ES-I3 (cell line): ENCODE data around the gene FKBP10.

Source experiments
- H3K36me3 ChIP-seq: 2 replicates; pipeline ENCODE4 v1.6.1; 2013; ENCODE audit warnings: mild to moderate bottlenecking, low read length, control low read depth, moderate library complexity; ENCODE audit not compliant: insufficient read depth
- H3K4me1 ChIP-seq: 2 replicates; pipeline ENCODE4 v1.6.1; 2013; ENCODE audit warnings: mild to moderate bottlenecking, control low read depth, low read length; ENCODE audit not compliant: insufficient read depth
- H3K9ac ChIP-seq: 2 replicates; pipeline ENCODE4 v1.6.1; 2013; ENCODE audit warnings: low read depth, mild to moderate bottlenecking, low read length, moderate library complexity
- H3K9me3 ChIP-seq: 2 replicates; pipeline ENCODE4 v1.6.1; 2013; ENCODE audit warnings: mild to moderate bottlenecking, low read length, moderate library complexity; ENCODE audit not compliant: control insufficient read depth, insufficient read depth

The FKBP10 gene

GRCh38 chr17:41860254-41860931, 47.6 kb downstream of the FKBP10 start:
- Histone ChIP-seq H3K9ac (no peak overlapping the region), H3K9me3 (no peaks in the 10 kb centered on the region), H3K36me3 (no peaks in the 10 kb centered on the region), H3K4me1 (peaks cover 30% of the 10 kb centered on the region)

- H3K9me3 ChIP-seq, result no peaks in the 10 kb centered on the region
- peak overlapping the region; percentile 98; the same call in 1 of the 2 replicates for H3K9ac ChIP-seq
Measured at GRCh38 chr17:41863074-41863848, 50.5 kb downstream of the FKBP10 start.

GRCh38 chr17:41864498-41864835, 51.7 kb downstream of the FKBP10 start:
- Histone ChIP-seq H3K4me1 (peaks cover 30% of the 10 kb centered on the region), H3K9ac (peak overlapping the region; percentile 98), H3K9me3 (no peaks in the 10 kb centered on the region), H3K36me3 (peaks cover 13% of the 10 kb centered on the region)

More at GRCh38 chr17:41863074-41863848, 50.5 kb downstream of the FKBP10 start:
- peaks cover 8% of the 10 kb centered on the region for H3K36me3 ChIP-seq
- peaks cover 30% of the 10 kb centered on the region for H3K4me1 ChIP-seq

- Histone ChIP-seq H3K9ac (peak within 1 kb of the TSS; percentile 98), H3K36me3 (peaks cover 16% of the 10 kb centered on the region), H3K9me3 (no peaks in the 10 kb centered on the region), H3K4me1 (peaks cover 30% of the 10 kb centered on the region)
Measured at GRCh38 chr17:41864836-41865595, 52.2 kb downstream of the FKBP10 start, which contains the start of gene KLHL11. Gene KLHL11, minus strand, starts transcription at chr17:41865423. Its CDS starts 53 bp downstream, at chr17:41865370.

GRCh38 chr17:41865596-41865893, 52.7 kb downstream of the FKBP10 start:
- Histone ChIP-seq H3K9me3 (no peaks in the 10 kb centered on the region), H3K9ac (peak overlapping the region; percentile 98; the same call in 1 of the 2 replicates), H3K36me3 (peaks cover 20% of the 10 kb centered on the region), H3K4me1 (peaks cover 27% of the 10 kb centered on the region)

- Histone ChIP-seq H3K36me3 (peaks cover 23% of the 10 kb centered on the region), H3K9me3 (no peaks in the 10 kb centered on the region), H3K4me1 (peaks cover 7% of the 10 kb centered on the region), H3K9ac (no peak overlapping the region)
Measured at GRCh38 chr17:41868568-41868967, 55.8 kb downstream of the FKBP10 start.

- Histone ChIP-seq H3K36me3 (peaks cover 30% of the 10 kb centered on the region), H3K4me1 (no peaks in the 10 kb centered on the region), H3K9ac (no peak overlapping the region), H3K9me3 (no peaks in the 10 kb centered on the region)
Measured at GRCh38 chr17:41869426-41869825, 56.6 kb downstream of the FKBP10 start.

- Histone ChIP-seq H3K9me3 (no peaks in the 10 kb centered on the region), H3K36me3 (peaks cover 30% of the 10 kb centered on the region), H3K4me1 (no peaks in the 10 kb centered on the region), H3K9ac (no peak overlapping the region)
Measured at GRCh38 chr17:41870097-41870496, 57.3 kb downstream of the FKBP10 start.

- no peak overlapping the region for H3K9ac ChIP-seq
- no peaks in the 10 kb centered on the region for H3K9me3 ChIP-seq
- H3K36me3 ChIP-seq, result peaks cover 30% of the 10 kb centered on the region
- H3K4me1 ChIP-seq, result no peaks in the 10 kb centered on the region
Measured at GRCh38 chr17:41870627-41871026, 57.8 kb downstream of the FKBP10 start.

- Histone ChIP-seq H3K9ac (no peak overlapping the region), H3K9me3 (no peaks in the 10 kb centered on the region), H3K4me1 (no peaks in the 10 kb centered on the region), H3K36me3 (peaks cover 30% of the 10 kb centered on the region)
Measured at GRCh38 chr17:41871789-41872188, 59.0 kb downstream of the FKBP10 start.
